Neuron (in vitro differentiated cells): ENCODE data around the gene LAMA2.

ENCODE experiments used
- H2AFZ ChIP-seq: one replicate; pipeline ENCODE4 v1.6.1; 2013; ENCODE audit warnings: low read depth, mild to moderate bottlenecking, inconsistent platforms, low read length, moderate library complexity
- H3K27me3 ChIP-seq: one replicate; pipeline ENCODE4 v1.6.1; 2013; ENCODE audit warnings: low read length; ENCODE audit not compliant: insufficient read depth
- H3K36me3 ChIP-seq: one replicate; pipeline ENCODE4 v1.6.1; 2013; ENCODE audit warnings: low read length; ENCODE audit not compliant: insufficient read depth
- H3K4me1 ChIP-seq: one replicate; pipeline ENCODE4 v1.6.1; 2013; ENCODE audit warnings: low read length; ENCODE audit not compliant: insufficient read depth
- H3K4me3 ChIP-seq: 2 replicates; pipeline ENCODE4 v1.5.1; 2013; ENCODE audit warnings: mild to moderate bottlenecking, low read length, moderate library complexity
- H3K9me3 ChIP-seq: one replicate; pipeline ENCODE4 v1.6.1; 2013; ENCODE audit warnings: low read length

The LAMA2 gene

DNA sequence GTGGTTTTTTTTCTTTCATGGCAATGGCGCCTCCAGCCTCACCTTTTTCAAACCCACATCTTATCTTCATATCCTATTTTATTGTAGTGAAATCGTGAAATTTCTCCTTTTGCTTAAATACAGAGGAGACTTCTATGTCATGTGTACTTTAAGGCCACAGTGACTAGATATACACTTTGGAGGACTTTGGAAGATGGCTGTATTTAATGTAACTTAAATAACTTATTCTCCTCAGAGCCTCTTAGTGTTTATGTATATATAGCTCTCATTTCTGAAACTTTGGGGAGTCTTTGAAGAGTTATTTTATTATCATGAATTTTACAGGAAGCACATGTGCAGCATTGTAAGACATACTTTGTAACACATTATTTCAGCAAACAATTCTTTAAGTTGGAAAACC lies 968 bp downstream of the LAMA2 start:
- Histone ChIP-seq H3K4me1 (no peaks in the 10 kb centered on the region), H3K36me3 (no peaks in the 10 kb centered on the region), H3K27me3 (peaks cover 4% of the 10 kb centered on the region), H3K9me3 (no peaks in the 10 kb centered on the region), H2AFZ (no peak overlapping the region), H3K4me3 (no peak overlapping the region)

DNA sequence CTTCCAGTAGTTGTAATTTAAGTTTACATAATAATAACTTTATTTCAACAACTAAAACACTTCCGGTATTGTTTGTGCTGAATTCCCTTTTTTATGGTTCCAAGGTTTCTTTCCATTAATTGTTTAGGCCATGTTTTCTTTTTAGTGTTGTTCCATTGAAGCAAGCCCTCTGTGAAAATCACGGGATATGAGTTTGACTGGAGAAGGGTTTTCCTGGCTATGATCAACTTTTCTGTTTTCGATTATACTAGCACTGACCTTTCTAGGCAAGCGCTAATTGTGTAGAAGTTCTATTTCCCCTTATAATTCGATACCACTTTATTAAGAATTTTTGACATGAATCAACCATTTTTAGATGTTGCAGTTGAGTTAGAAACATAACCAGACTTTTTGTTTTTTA lies 2.4 kb downstream of the LAMA2 start:
- H2AFZ ChIP-seq: no peak overlapping the region
- H3K4me3 ChIP-seq: no peak overlapping the region

DNA sequence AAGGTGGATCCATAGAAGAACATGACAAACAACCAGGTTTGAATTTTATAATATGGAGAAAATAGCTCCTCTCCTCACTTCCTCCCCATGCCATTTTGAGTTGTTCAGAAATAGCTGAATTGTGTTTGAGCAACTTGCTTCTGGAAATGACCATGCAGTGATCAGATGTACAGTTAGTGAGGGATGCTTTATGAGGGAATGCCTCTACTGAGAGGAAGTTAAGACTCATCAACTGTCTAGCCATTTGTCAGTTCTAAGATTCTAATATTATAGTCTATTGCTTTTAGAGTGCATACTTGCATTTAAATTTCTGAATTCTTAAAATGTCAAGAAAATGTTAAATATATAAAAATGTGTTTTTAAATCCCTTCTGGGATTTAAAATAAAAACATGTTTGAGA lies 3.8 kb downstream of the LAMA2 start:
- no peak overlapping the region for H2AFZ ChIP-seq
- no peak overlapping the region for H3K4me3 ChIP-seq
- H3K9me3 ChIP-seq: no peaks in the 10 kb centered on the region
- H3K27me3 ChIP-seq: peaks cover 4% of the 10 kb centered on the region
- no peaks in the 10 kb centered on the region for H3K4me1 ChIP-seq
- H3K36me3 ChIP-seq: no peaks in the 10 kb centered on the region

More for the DNA sequence above, 2.4 kb downstream of the LAMA2 start:
- no peaks in the 10 kb centered on the region for H3K9me3 ChIP-seq
- no peaks in the 10 kb centered on the region for H3K4me1 ChIP-seq
- peaks cover 4% of the 10 kb centered on the region for H3K27me3 ChIP-seq
- H3K36me3 ChIP-seq: no peaks in the 10 kb centered on the region

DNA sequence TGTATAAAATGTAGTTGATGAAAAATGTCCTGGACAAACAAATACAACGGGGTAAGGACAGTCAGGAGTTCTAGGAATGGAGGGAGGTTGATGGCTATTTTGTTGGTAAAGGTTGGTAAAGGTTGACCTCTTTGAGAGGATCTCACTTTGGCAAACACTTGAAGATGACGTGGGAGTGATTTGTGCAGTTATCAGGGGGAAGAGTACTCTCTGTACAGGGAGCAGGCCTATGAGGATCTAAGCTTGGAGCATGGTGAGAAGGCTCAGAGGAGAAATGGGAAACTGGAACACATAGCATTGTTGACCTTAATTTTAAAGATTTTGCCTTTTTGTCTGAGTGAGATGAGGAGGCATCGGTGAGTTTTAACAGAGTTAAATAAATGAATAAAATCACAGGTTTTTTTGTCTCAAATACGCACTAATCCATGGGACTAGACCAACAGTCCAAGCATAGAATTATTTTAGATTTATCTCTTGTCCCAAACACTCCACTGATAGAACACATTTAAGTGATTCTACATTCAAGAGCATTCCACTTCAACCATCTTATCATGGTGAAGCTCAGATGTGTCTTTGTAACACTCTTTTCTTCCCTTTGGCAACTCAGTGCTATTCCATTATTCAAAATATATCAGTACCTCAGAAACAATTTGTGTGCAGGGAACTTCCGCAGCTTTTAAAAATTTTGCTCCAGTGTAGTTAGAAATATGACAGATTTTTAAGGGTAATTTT lies 5.7 kb downstream of the LAMA2 start:
- H3K9me3 ChIP-seq: no peaks in the 10 kb centered on the region

DNA sequence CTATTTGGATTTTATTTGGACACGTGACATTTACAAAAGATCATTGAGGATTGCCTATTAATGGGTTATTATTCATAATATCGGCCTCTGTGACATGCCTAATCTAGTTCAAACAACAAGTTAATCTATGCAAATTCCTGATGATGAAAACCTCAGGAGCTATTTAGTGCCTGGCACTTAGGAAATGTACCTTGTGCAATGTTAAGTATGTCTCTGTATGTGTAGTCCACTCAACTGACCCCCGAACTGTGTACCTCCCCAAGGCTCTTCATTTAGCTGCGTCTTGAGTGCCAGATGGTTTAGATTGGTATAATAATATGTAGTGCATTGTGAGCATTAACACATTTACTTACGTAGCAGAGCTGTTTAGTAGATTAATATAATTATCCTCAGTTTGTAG lies 6.9 kb downstream of the LAMA2 start:
- Histone ChIP-seq H2AFZ (no peak overlapping the region), H3K4me1 (no peaks in the 10 kb centered on the region), H3K36me3 (no peaks in the 10 kb centered on the region), H3K9me3 (no peaks in the 10 kb centered on the region), H3K4me3 (no peak overlapping the region), H3K27me3 (no peaks in the 10 kb centered on the region)

More for the DNA sequence above, 5.7 kb downstream of the LAMA2 start:
- no peak overlapping the region for H2AFZ ChIP-seq
- no peaks in the 10 kb centered on the region for H3K27me3 ChIP-seq
- H3K4me1 ChIP-seq: no peaks in the 10 kb centered on the region
- no peaks in the 10 kb centered on the region for H3K36me3 ChIP-seq
- H3K4me3 ChIP-seq: no peak overlapping the region

DNA sequence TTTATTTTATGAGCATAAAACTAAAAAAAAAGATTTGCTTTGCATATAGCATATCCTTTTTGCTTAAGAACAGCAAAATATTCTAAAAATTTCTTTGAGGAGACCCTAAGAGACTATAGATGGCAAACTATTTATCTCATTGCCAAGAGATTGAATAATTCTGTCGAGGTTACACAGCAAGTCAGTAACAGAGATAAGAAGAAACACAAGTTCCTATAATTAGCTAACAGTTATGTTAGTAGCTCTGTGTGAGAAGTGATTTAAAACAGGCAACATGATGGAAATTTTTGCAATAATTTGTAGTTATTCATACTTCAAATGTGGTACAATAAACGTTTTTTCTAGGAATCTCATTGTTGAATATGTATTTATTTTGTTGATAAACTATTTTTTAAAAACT lies 9.1 kb downstream of the LAMA2 start:
- H2AFZ ChIP-seq: no peak overlapping the region
- H3K4me1 ChIP-seq: no peaks in the 10 kb centered on the region
- no peaks in the 10 kb centered on the region for H3K9me3 ChIP-seq
- H3K27me3 ChIP-seq: no peaks in the 10 kb centered on the region
- no peaks in the 10 kb centered on the region for H3K36me3 ChIP-seq
- no peak overlapping the region for H3K4me3 ChIP-seq

DNA sequence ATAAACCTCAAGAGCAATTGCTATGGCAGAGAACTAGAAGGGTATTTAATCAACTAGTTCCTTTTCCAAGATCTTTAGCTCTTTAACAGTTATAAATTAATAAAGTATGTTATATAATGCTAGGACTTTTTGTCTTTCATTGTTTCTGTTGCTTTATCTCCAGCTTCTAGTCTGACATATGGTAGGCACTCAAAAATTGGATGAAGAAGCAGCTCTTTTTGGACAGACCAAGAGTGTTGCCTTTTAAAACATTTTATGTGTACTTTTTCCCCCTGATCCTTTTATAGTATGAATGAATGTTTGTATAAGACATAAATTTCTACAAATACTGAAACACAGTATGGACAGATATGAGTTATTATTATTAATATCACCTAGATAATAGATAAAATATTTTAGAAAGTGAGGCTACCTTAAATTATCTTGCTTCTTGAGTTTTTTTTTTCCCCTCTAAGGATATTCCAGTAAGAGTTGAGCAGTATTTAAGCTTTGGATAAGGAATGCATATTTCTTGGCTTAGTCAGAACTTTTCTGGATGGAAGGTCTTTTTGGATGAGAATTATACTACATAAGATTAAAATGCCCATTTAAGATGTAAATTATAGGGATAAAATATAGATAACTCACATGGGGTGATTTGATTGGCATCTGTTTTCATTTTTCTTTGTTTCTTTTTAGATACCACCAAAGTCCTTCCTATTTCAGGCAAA lies 16.6 kb downstream of the LAMA2 start:
- H3K9me3 ChIP-seq: no peaks in the 10 kb centered on the region
- no peak overlapping the region for H3K4me3 ChIP-seq
- no peaks in the 10 kb centered on the region for H3K27me3 ChIP-seq
- no peak overlapping the region for H2AFZ ChIP-seq
- no peaks in the 10 kb centered on the region for H3K4me1 ChIP-seq
- H3K36me3 ChIP-seq: no peaks in the 10 kb centered on the region

DNA sequence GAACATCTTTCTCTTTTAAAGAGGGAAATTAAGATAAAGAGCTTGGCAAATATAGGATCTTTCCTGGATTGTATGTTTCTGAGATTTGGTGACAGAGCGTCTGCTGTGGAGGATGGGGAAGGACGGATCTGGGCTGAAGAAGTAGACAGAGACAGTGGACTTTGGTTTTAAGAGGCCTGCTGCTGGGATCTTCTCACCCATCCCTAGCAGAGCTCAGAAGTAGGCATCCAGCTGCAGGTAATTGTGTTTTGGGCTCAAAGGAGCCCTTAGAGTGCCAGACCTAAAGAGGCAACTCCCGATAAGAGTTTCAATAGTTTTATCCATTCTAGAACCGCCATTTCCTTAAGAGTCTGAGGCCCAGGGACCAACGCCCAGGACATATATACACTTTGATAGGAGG lies 20.8 kb downstream of the LAMA2 start:
- no peaks in the 10 kb centered on the region for H3K4me1 ChIP-seq
- H3K36me3 ChIP-seq: no peaks in the 10 kb centered on the region
- H2AFZ ChIP-seq: no peak overlapping the region
- no peak overlapping the region for H3K4me3 ChIP-seq
- H3K27me3 ChIP-seq: no peaks in the 10 kb centered on the region
- no peaks in the 10 kb centered on the region for H3K9me3 ChIP-seq

DNA sequence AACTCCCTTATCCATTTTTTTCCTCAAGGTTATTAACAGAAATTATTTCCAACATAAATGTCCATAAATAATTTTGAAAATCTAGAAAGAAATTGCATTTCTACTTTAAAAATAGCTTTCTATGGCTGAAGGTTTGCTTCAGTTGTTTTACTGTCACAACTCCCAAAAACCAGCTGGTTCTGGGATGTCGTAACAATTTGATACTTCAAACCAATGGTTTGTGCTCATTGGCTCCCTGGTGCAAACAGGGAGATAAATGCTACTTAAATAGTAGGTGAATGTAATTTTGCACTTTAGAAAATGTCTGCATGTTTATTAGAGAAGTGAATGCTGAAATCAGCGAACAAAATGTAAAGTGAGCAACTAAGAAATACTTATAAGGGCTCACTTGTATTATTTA lies 31.1 kb downstream of the LAMA2 start:
- Histone ChIP-seq H3K4me1 (no peaks in the 10 kb centered on the region), H3K9me3 (no peaks in the 10 kb centered on the region)

DNA sequence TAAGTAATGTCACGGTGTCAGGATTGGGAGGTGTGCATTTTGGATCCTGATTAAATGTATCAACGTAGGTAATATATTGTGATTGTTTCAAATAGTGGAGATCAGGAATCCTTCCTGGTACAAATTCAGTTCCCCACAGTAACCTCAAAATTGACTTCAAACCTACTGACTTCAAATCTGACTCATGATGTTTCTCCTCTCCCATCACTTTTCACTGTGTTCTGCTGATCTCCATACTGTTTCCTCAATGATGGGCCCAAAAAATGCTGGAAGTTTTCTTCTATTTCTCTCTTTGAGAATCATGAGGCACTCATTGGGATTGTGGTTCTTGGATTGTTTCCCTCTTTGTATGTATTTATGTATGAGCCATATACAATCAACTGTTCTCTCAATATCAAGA lies 35.9 kb downstream of the LAMA2 start:
- H2AFZ ChIP-seq: no peak overlapping the region
- no peaks in the 10 kb centered on the region for H3K4me1 ChIP-seq
- no peaks in the 10 kb centered on the region for H3K36me3 ChIP-seq
- H3K4me3 ChIP-seq: no peak overlapping the region
- no peaks in the 10 kb centered on the region for H3K27me3 ChIP-seq
- H3K9me3 ChIP-seq: no peaks in the 10 kb centered on the region

More for the DNA sequence above, 31.1 kb downstream of the LAMA2 start:
- Histone ChIP-seq H3K27me3 (no peaks in the 10 kb centered on the region), H3K4me3 (no peak overlapping the region), H2AFZ (no peak overlapping the region), H3K36me3 (no peaks in the 10 kb centered on the region)

DNA sequence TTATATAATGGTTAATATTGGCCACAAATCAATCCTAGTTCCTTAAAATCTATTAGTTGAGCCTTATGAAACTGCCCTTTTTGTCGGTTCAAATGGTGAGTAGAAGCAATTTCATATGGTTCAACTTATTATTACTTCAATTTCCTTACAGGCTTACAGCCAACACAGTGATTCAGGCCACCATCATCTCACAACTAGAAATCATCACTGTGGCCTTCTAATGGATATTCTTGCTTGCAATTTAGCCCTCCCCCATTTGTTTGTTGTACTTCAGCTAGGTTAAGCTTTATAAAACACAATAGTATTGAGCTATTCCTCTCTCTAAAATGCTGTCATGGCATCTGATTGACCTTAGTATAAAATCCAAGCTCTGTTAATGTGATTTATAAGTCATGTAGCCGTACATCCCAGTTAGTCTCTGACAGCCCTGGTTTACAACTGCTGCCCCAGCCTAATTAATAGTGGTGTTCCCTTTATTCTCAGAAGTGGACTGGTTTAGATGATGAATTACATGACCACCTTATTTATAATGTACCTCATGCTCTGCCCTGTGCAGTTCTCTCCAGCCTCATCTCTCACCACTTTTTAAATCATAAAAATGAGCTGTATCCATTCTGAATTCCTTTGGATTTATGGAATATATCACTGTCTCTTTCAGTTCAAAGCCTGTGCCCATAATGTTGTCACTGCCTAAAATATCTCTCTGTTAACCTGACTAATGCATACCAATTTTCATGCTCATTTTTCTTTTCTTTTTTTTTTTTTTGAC lies 36.7 kb downstream of the LAMA2 start:
- no peak overlapping the region for H2AFZ ChIP-seq
- no peaks in the 10 kb centered on the region for H3K36me3 ChIP-seq
- H3K27me3 ChIP-seq: no peaks in the 10 kb centered on the region
- no peaks in the 10 kb centered on the region for H3K9me3 ChIP-seq
- no peaks in the 10 kb centered on the region for H3K4me1 ChIP-seq
- H3K4me3 ChIP-seq: no peak overlapping the region

DNA sequence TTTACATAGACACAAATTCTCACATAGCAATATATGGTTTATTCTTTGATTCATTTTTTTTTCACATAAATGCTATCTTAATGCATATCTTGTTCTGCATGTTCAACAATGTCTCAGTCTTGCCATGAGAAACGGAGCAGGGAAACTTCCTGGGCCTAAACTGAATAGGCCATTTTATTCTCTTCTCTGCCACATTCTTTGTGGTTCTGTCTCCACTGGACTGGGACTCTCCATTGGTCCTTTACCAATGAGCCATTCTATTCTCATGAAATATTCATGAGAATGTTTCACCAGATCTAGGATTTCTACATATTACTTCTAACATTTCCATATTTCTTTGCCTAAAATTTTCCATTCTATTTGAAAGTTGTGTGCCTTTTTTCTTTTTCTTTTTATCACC lies 42.8 kb downstream of the LAMA2 start:
- no peak overlapping the region for H3K4me3 ChIP-seq
- no peaks in the 10 kb centered on the region for H3K36me3 ChIP-seq
- no peaks in the 10 kb centered on the region for H3K27me3 ChIP-seq
- no peak overlapping the region for H2AFZ ChIP-seq
- no peaks in the 10 kb centered on the region for H3K9me3 ChIP-seq
- H3K4me1 ChIP-seq: no peaks in the 10 kb centered on the region

DNA sequence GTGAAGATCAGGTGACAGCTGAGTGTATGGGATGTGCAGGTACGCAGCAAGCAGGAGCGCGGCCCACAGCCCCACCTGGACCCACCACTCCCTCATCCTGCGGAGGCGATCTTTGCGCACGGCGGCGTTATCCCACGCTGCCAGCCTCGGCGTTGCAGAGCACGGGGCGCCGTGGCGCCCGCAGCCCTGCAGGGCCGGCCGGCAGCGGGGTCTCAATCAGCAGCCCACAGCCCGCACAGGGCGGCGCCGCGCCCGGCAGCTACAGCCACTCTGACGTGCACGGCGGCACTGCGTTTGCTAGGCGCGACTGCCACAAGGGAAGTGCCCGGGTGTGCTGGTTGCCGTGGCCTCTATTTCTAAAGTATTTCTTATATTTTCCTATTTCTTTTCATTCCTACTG lies 46.9 kb downstream of the LAMA2 start:
- no peak overlapping the region for H3K4me3 ChIP-seq
- no peak overlapping the region for H2AFZ ChIP-seq
- no peaks in the 10 kb centered on the region for H3K36me3 ChIP-seq
- H3K4me1 ChIP-seq: no peaks in the 10 kb centered on the region
- H3K27me3 ChIP-seq: no peaks in the 10 kb centered on the region
- H3K9me3 ChIP-seq: no peaks in the 10 kb centered on the region
